Left ventricle myocardium inferior (tissue), 1 donor: ENCODE measurements around the gene ANO7. TPM values are rescaled to one million over a fixed set of nuclear protein-coding genes. Genes with fewer than 3 reads are reported as not detected.

Experiments
- DNase-seq: peaks from one replicate; pipeline ENCODE4 v3.0.0-alpha.2; 2020
- H3K27ac ChIP-seq: fragments of 200-600 bp; replicated peaks from 2 replicates; pipeline ENCODE4 v1.8.0; 2021
- H3K27me3 ChIP-seq: fragments of 200-600 bp; 2 replicates; pipeline ENCODE4 v1.8.0; 2021; ENCODE audit warnings: low read depth
- H3K36me3 ChIP-seq: fragments of 200-600 bp; 2 replicates; pipeline ENCODE4 v1.8.0; 2021
- H3K4me1 ChIP-seq: fragments of 200-600 bp; 2 replicates; pipeline ENCODE4 v1.8.0; 2021
- H3K4me3 ChIP-seq: fragments of 200-600 bp; 2 replicates; pipeline ENCODE4 v1.8.0; 2021; ENCODE audit warnings: mild to moderate bottlenecking, moderate library complexity
- H3K9me3 ChIP-seq: fragments of 200-600 bp; replicated peaks from 2 replicates; pipeline ENCODE4 v1.8.0; 2021
- CTCF ChIP-seq: fragments of 200-600 bp; IDR thresholded peaks from 2 replicates; pipeline ENCODE4 v1.8.0; 2021; ENCODE audit warnings: antibody characterized with exemption, mild to moderate bottlenecking, borderline replicate concordance
- intact Hi-C: fragments of 100-400 bp; cut with micrococcal nuclease; formaldehyde crosslinking; loops from one replicate; pipeline ENCODE4 v1.11.0; 2022
- total RNA-seq: library from RNA; stranded (reverse); fragmentation: NEBNext Ultra II Directional; extraction: Animal tissue kit (Norgen Biotek cat#: 25700); gene quantifications from one replicate; pipeline ENCODE4 v1.2.1, GENCODE V29; 2021
- donor health status: DM: no; HTN: yes; CAD: no; lungs with severe emphysema.

Gene ANO7
- total RNA-seq, 1 donor from 2014 or later = 0.80 TPM

- Histone ChIP-seq H3K4me3 (no peak overlapping the region), H3K36me3 (peaks cover 19% of the 10 kb centered on the region), H3K27me3 (peaks cover 7% of the 10 kb centered on the region), H3K9me3 (no peaks in the 10 kb centered on the region), H3K27ac (no peak overlapping the region), H3K4me1 (no peaks in the 10 kb centered on the region)
- intact Hi-C loops = no loop called here
- DNase-seq = no peak
- TF ChIP-seq CTCF = no peak
Observed at GRCh38 chr2:241187101-241187917, 1.2 kb upstream of the ANO7 start.

- no peak for DNase-seq
- no peaks in the 10 kb centered on the region for H3K9me3 ChIP-seq
- H3K36me3 ChIP-seq = peaks cover 16% of the 10 kb centered on the region
- no peak overlapping the region for H3K27ac ChIP-seq
- TF ChIP-seq CTCF = no peak
- intact Hi-C loops = no loop called here
- H3K4me3 ChIP-seq = no peak overlapping the region
- peaks cover 7% of the 10 kb centered on the region for H3K27me3 ChIP-seq
- no peaks in the 10 kb centered on the region for H3K4me1 ChIP-seq
Observed at GRCh38 chr2:241187918-241188234, 601 bp upstream of the ANO7 start.

GRCh38 chr2:241189093-241189855, 797 bp downstream of the ANO7 start:
- H3K27ac ChIP-seq = no peak overlapping the region
- TF ChIP-seq CTCF = no peak
- peaks cover 7% of the 10 kb centered on the region for H3K27me3 ChIP-seq
- no peak overlapping the region for H3K4me3 ChIP-seq
- intact Hi-C loops = no loop called here
- peaks cover 2% of the 10 kb centered on the region for H3K36me3 ChIP-seq
- DNase-seq = no peak
- H3K9me3 ChIP-seq = no peaks in the 10 kb centered on the region
- H3K4me1 ChIP-seq = no peaks in the 10 kb centered on the region

GRCh38 chr2:241189856-241190201, 1.4 kb downstream of the ANO7 start:
- intact Hi-C loops = no loop called here
- Histone ChIP-seq H3K4me3 (no peak overlapping the region), H3K36me3 (no peaks in the 10 kb centered on the region), H3K9me3 (no peaks in the 10 kb centered on the region), H3K27me3 (peaks cover 7% of the 10 kb centered on the region), H3K27ac (no peak overlapping the region), H3K4me1 (no peaks in the 10 kb centered on the region)
- no peak for DNase-seq
- no peak for TF ChIP-seq CTCF

- Histone ChIP-seq H3K27ac (no peak overlapping the region), H3K27me3 (peaks cover 7% of the 10 kb centered on the region), H3K4me1 (no peaks in the 10 kb centered on the region), H3K36me3 (no peaks in the 10 kb centered on the region), H3K9me3 (no peaks in the 10 kb centered on the region), H3K4me3 (no peak overlapping the region)
- DNase-seq = no peak
- TF ChIP-seq CTCF = no peak
- intact Hi-C loops = no loop called here
Observed at GRCh38 chr2:241190291-241190981, 2.0 kb downstream of the ANO7 start.
